ENCODE results near the gene CA12.
"Not testable (repeated sequence)": the region's sequence is repeated elsewhere in the genome, so short reads cannot be mapped to it uniquely, and the experiment has no call there.

DNA sequence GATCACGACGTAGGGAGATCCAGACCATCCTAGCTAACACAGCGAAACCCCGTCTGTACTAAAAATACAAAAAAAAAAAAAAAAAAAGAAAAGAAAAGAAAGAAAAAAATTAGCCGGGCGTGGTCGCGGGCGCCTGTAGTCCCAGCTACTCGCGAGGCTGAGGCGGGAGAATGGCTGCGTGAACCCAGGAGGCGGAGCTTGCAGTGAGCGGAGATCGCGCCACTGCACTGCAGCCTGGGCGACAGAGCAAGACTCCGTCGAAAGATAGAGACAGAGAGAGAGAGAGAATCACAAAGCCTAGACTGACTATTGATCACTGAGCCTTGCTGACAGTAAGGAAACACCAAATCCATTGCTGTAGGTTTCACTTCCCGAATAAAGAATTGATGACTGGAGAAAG, 35.6 kb upstream of the CA12 start:
- TF ChIP-seq CTCF (conservative IDR thresholded peaks at IDR 0.05 in 1 of 2, IDR thresholded peaks at IDR 0.05 in 1 of 2; ENCODE audit: extremely low read depth in 1 of 2, insufficient read depth in 1 of 2, low read depth in 1 of 2, low read length in 2 of 2); EZH2 (IDR thresholded peaks at IDR 0.05; ENCODE audit: borderline replicate concordance, low read length): not testable (repeated sequence)

All from mammary epithelial cell (primary cell).